Chondrocyte (in vitro differentiated cells): Measurements from ENCODE around the gene SLIT3. TPM values are rescaled to one million over a fixed set of nuclear protein-coding genes. Genes with fewer than 3 reads are reported as not detected.

Experiments used
- DNase-seq: peaks from one replicate; pipeline ENCODE4 v3.0.0; 2021; ENCODE audit warnings: mixed read lengths, low spot score
- H3K27ac Mint-ChIP-seq: one replicate; pipeline ENCODE4 v1.8.0; 2021; ENCODE audit warnings: mild to moderate bottlenecking, moderate library complexity, mixed read lengths; ENCODE audit not compliant: unreplicated experiment
- H3K27me3 Mint-ChIP-seq: 2 replicates; pipeline ENCODE4 v1.8.0; 2021; ENCODE audit warnings: low read depth, mixed read lengths
- H3K36me3 Mint-ChIP-seq: 2 replicates; pipeline ENCODE4 v1.8.0; 2021; ENCODE audit warnings: low read depth, mixed read lengths
- H3K4me1 Mint-ChIP-seq: 2 replicates; pipeline ENCODE4 v1.8.0; 2021; ENCODE audit warnings: low read depth, mild to moderate bottlenecking, mixed read lengths
- H3K4me3 Mint-ChIP-seq: one replicate; pipeline ENCODE4 v1.8.0; 2021; ENCODE audit warnings: mild to moderate bottlenecking, moderate library complexity, mixed read lengths; ENCODE audit not compliant: unreplicated experiment
- H3K9me3 Mint-ChIP-seq: 2 replicates; pipeline ENCODE4 v1.8.0; 2021; ENCODE audit warnings: low read depth, mixed read lengths
- total RNA-seq: library from RNA; stranded (reverse); gene quantifications from 3 replicates; pipeline ENCODE4 v1.2.1, GENCODE V29; 2021
- TF ChIP-seq, protein P1 (sequence below): fragments of 200-600 bp; sonication (generic); IDR thresholded peaks from 2 replicates; pipeline ENCODE4 v1.5.0; 2021; ENCODE audit warnings: antibody characterized with exemption, mild to moderate bottlenecking, moderate library complexity

SLIT3 gene
- total RNA-seq, 1 donor from 2014 or later = 116 TPM

DNA sequence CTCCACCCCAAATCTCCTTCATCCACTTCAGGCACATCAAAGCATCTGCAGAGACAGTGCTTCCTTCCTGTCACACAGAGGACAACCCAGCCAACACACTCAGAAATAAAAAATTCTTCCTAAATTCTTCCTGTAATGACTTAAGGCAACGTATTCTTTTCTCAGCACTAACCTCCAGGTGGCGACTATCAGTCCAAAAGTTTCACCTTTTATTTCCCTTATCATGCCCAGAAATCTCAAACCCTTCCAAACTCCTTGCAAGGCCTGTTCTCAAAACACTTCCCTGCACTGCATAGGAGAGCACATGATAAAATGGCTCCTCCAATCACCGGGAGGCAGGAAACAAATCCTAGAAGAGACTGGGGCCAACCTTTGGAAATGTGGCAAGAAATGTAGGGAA lies 35.1 kb downstream of the SLIT3 start:
- DNase-seq = no peak
- Mint-ChIP-seq H3K36me3 (no peaks in the 10 kb centered on the region), H3K27me3 (no peaks in the 10 kb centered on the region), H3K9me3 (no peaks in the 10 kb centered on the region), H3K4me1 (peaks cover 15% of the 10 kb centered on the region), H3K4me3 (no peak overlapping the region), H3K27ac (no peak overlapping the region)
- TF ChIP-seq, protein P1, sequence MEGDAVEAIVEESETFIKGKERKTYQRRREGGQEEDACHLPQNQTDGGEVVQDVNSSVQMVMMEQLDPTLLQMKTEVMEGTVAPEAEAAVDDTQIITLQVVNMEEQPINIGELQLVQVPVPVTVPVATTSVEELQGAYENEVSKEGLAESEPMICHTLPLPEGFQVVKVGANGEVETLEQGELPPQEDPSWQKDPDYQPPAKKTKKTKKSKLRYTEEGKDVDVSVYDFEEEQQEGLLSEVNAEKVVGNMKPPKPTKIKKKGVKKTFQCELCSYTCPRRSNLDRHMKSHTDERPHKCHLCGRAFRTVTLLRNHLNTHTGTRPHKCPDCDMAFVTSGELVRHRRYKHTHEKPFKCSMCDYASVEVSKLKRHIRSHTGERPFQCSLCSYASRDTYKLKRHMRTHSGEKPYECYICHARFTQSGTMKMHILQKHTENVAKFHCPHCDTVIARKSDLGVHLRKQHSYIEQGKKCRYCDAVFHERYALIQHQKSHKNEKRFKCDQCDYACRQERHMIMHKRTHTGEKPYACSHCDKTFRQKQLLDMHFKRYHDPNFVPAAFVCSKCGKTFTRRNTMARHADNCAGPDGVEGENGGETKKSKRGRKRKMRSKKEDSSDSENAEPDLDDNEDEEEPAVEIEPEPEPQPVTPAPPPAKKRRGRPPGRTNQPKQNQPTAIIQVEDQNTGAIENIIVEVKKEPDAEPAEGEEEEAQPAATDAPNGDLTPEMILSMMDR = peak; percentile 67

DNA sequence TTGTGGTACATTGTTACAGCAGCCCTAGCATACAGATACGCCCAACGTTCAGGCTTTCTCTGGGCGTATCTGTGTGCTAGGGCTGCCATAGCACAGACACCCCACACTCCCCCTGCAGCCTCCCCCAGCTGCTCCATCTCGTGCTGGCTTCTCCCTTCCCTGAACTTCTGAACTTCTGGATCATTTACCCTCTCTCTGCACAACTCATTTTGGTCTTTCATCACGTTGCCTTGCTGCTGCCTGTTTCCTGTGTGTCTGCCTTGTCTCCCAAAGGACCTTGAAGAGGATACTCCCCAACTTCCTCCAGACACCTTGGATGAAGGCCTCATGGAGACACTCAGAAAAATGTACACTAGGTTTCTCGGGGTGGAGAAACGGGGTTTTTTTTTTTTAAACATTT lies 37.3 kb downstream of the SLIT3 start:
- peaks cover 3% of the 10 kb centered on the region for H3K9me3 Mint-ChIP-seq
- H3K27me3 Mint-ChIP-seq = no peaks in the 10 kb centered on the region
- peaks cover 18% of the 10 kb centered on the region for H3K4me1 Mint-ChIP-seq
- TF ChIP-seq, protein P1 = no peak
- no peak overlapping the region for H3K4me3 Mint-ChIP-seq
- no peak for DNase-seq
- H3K36me3 Mint-ChIP-seq = peaks cover 3% of the 10 kb centered on the region
- H3K27ac Mint-ChIP-seq = no peak overlapping the region

- Mint-ChIP-seq H3K9me3 (peaks cover 3% of the 10 kb centered on the region), H3K4me3 (no peak overlapping the region), H3K36me3 (peaks cover 3% of the 10 kb centered on the region), H3K27ac (no peak overlapping the region), H3K4me1 (peaks cover 19% of the 10 kb centered on the region), H3K27me3 (no peaks in the 10 kb centered on the region)
- TF ChIP-seq, protein P1 = no peak
- no peak for DNase-seq
Measured at GRCh38 chr5:169260896-169261569, 39.9 kb downstream of the SLIT3 start.

DNA sequence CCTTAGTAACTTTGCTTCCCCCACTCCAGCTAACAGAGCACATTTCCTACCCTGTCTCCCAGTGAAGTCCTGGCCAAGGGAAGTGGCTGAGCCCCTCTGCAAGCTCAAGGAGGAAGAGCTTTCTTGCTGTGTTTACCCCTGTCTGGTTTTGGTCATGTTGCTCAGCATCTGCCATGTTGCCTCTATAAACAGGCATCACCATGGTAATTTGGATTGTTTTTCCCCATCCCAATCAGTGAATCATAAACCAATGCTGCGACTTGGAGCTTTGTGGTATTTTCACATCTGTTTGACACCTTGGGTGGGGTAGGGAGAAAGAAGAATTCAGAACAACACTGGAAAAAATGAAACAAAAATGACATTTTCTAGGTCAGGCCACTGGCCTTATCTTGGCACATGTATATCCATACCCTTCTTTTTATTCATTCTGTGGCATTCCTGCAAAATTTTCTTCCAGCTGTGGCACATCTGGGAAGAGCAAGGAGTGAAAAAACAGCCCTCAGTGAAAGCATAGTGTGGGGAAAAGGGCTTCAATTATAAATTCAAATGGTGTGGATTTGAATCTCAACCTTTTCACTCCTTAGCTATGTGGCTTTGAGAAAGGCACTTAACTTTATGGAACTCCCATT lies 42.5 kb downstream of the SLIT3 start:
- no peak for DNase-seq
- H3K27ac Mint-ChIP-seq = peak overlapping the region; percentile 88
- H3K4me1 Mint-ChIP-seq = peaks cover 19% of the 10 kb centered on the region
- H3K27me3 Mint-ChIP-seq = no peaks in the 10 kb centered on the region
- H3K9me3 Mint-ChIP-seq = peaks cover 3% of the 10 kb centered on the region
- H3K36me3 Mint-ChIP-seq = peaks cover 3% of the 10 kb centered on the region
- H3K4me3 Mint-ChIP-seq = no peak overlapping the region
- TF ChIP-seq, protein P1 = no peak

DNA sequence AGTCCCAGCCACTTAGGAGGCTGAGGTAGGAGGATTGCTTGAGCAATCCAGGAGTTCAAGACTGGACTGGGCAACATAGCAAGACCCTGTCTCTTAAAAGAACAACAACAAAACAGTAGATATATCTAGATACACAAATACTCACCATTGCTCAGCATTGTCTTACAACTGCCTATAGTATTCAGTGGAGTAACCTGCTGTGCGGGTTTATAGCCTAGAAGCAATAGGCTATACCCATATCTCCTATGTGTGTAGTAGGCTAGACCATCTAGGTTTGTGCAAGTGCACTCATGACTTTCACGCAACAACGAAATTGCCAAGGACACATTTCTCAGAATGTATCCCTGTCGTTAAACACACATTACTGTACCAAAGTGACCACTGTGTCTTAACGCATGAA lies 44.7 kb downstream of the SLIT3 start:
- TF ChIP-seq, protein P1 = no peak
- H3K4me1 Mint-ChIP-seq = peaks cover 22% of the 10 kb centered on the region
- H3K4me3 Mint-ChIP-seq = no peak overlapping the region
- H3K36me3 Mint-ChIP-seq = peaks cover 3% of the 10 kb centered on the region
- H3K27ac Mint-ChIP-seq = no peak overlapping the region
- DNase-seq = no peak
- no peaks in the 10 kb centered on the region for H3K27me3 Mint-ChIP-seq
- H3K9me3 Mint-ChIP-seq = peaks cover 3% of the 10 kb centered on the region
